Small intestine (tissue), 7 donors: ENCODE measurements around the gene TTC39C. TPM values are rescaled to one million over a fixed set of nuclear protein-coding genes. Genes with fewer than 3 reads are reported as not detected.

Experiments
- DNase-seq, 2 donors: peaks; one replicate each; pipeline versions ENCODE4 v3.0.0 to v3.0.0-alpha.2; 2013
- FAIRE-seq: peaks from 2 replicates; lab custom pipeline; 2012; peaks lifted over from hg19 to GRCh38; lab: Jason Lieb, UNC
- H3K27ac ChIP-seq, 3 donors: one replicate each; pipeline ENCODE4 v1.5.1; 2013; ENCODE audit warnings: low read length in 2 of 3, mild to moderate bottlenecking in 2 of 3, control low read depth in 1 of 3, inconsistent platforms in 1 of 3, low read depth in 1 of 3, moderate library complexity in 1 of 3
- H3K27me3 ChIP-seq, 3 donors: one replicate each; pipeline ENCODE4 v1.6.1; 2013; ENCODE audit warnings: low read length in 3 of 3, inconsistent platforms in 1 of 3; ENCODE audit not compliant: control insufficient read depth in 3 of 3, insufficient read depth in 3 of 3
- H3K36me3 ChIP-seq, 3 donors: one replicate each; pipeline ENCODE4 v1.6.1; 2013; ENCODE audit warnings: low read length in 3 of 3, inconsistent platforms in 1 of 3, low read depth in 1 of 3, mild to moderate bottlenecking in 1 of 3, moderate library complexity in 1 of 3; ENCODE audit not compliant: control insufficient read depth in 3 of 3, insufficient read depth in 2 of 3
- H3K4me1 ChIP-seq, 3 donors: one replicate each; pipeline ENCODE4 v1.6.1; 2013; ENCODE audit warnings: low read length in 2 of 3, inconsistent platforms in 1 of 3, low read depth in 1 of 3, mild to moderate bottlenecking in 1 of 3, moderate library complexity in 1 of 3; ENCODE audit not compliant: control insufficient read depth in 3 of 3, insufficient read depth in 2 of 3
- H3K4me3 ChIP-seq, 3 donors: one replicate each; pipeline ENCODE4 v1.5.1; 2013; ENCODE audit warnings: low read length in 3 of 3, control low read depth in 1 of 3, inconsistent platforms in 1 of 3, low read depth in 1 of 3, mild to moderate bottlenecking in 1 of 3, moderate library complexity in 1 of 3
- H3K9me3 ChIP-seq, 2 donors: one replicate each; pipeline ENCODE4 v1.6.1; 2013; ENCODE audit warnings: low read depth in 1 of 2, low read length in 1 of 2; ENCODE audit not compliant: control insufficient read depth in 2 of 2, insufficient read depth in 1 of 2
- WGBS, 3 donors: extraction: QIAGEN DNeasy Blood & Tissue Kit; methylation state at CpG; one replicate each; pipeline ENCODE4 v1.1.7; 2013; 5-methylcytosine and 5-hydroxymethylcytosine counted together
- polyA plus RNA-seq, 4 donors: library from polyadenylated mRNA; stranded (reverse) in 3 of 4; unstranded in 1 of 4; fragments of 200-250 nt in 3 of 4; fragments of 120-200 nt in 1 of 4; gene quantifications; one replicate each; pipeline versions ENCODE4 v1.2.1 to v1.2.3, GENCODE V29; 2013
- donor health status: healthy with polysubstance abuse.
- donor health status: control.
- donor health status: control.
- donor health status: Bipolar disorder and iron deficiency.
- donor health status: healthy.

The TTC39C gene
- polyA plus RNA-seq, 4 donors = 4.9 to 10.3 (median 8.1) TPM

GRCh38 chr18:24161304-24161703, 146.8 kb downstream of the TTC39C start:
- Histone ChIP-seq H3K27ac (no peak overlapping the region), H3K27me3 (no peaks in the 10 kb centered on the region), H3K36me3 (peaks cover 0 to 18% (median 8%) of the 10 kb centered on the region in 3 donors), H3K9me3 (no peaks in the 10 kb centered on the region), H3K4me1 (no peaks in the 10 kb centered on the region), H3K4me3 (no peak overlapping the region)
- FAIRE-seq = no peak
- DNase-seq = no peak
- WGBS, 3 donors = 76 to 81% (median 79%) methylated on average over 2 of the region's 2 CpGs

DNA sequence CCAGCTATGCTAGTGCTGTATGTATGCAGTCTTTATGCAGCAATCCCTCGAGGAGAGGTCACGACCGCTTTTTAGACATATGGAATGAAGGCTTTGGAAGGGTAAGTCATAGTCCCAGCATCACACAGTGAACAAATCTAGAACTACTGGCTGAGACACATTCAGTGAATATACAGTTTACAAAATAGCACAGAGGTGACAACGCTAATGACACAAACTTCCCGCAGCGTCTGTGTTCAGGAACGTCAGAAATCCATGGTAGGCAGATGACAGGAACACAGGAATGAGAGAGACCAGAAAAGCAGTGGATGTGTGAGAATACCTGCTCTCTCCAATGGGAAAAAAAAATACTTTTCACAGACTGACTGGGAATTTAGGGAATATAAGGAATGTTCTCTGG, 153.9 kb downstream of the TTC39C start:
- FAIRE-seq (no peak), DNase-seq (no peak)
- H3K4me3 ChIP-seq = no peak overlapping the region
- no peaks in the 10 kb centered on the region for H3K9me3 ChIP-seq
- 92 to 95% (median 95%) methylated on average over 7 of the region's 7 CpGs for WGBS, 3 donors
- no peaks in the 10 kb centered on the region for H3K4me1 ChIP-seq
- no peak overlapping the region for H3K27ac ChIP-seq
- H3K36me3 ChIP-seq = peaks cover 5 to 23% (median 7%) of the 10 kb centered on the region in 3 donors
- no peaks in the 10 kb centered on the region for H3K27me3 ChIP-seq

DNA sequence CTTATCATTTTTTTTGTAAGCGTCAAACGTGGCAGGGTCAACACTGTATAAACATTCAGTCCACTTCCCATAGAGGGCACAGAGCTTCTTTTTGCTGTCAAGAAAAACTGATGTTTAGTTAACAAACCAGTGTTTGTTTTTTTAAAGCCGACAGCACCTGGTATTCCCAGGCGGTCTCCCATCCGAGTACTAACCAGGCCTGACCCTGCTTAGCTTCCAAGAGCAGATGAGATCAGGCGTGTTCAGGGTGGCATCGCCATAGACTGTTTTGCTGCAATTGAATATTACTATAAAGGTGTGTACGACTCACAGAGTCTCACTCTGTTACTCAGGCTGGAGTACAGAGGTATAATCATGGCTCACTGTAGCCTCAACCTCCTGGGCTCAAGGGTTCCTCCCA, 155.8 kb downstream of the TTC39C start:
- H3K27ac ChIP-seq = no peak overlapping the region
- H3K4me3 ChIP-seq = no peak overlapping the region
- H3K9me3 ChIP-seq = no peaks in the 10 kb centered on the region
- H3K27me3 ChIP-seq = no peaks in the 10 kb centered on the region
- FAIRE-seq (no peak), DNase-seq (no peak)
- 81 to 90% (median 85%) methylated on average over 8 of the region's 8 CpGs for WGBS, 3 donors
- H3K36me3 ChIP-seq = peaks cover 5 to 20% (median 9%) of the 10 kb centered on the region in 3 donors
- no peaks in the 10 kb centered on the region for H3K4me1 ChIP-seq

GRCh38 chr18:24173997-24174396, 159.4 kb downstream of the TTC39C start:
- DNase-seq (no peak), FAIRE-seq (no peak)
- Histone ChIP-seq H3K27ac (no peak overlapping the region), H3K9me3 (no peaks in the 10 kb centered on the region), H3K36me3 (peaks cover 2 to 10% (median 6%) of the 10 kb centered on the region in 3 donors), H3K4me1 (peaks cover 0 to 4% (median 0%) of the 10 kb centered on the region in 3 donors), H3K27me3 (no peaks in the 10 kb centered on the region), H3K4me3 (no peak overlapping the region)
- 83 to 94% (median 89%) methylated on average over 3 of the region's 3 CpGs for WGBS, 3 donors

DNA sequence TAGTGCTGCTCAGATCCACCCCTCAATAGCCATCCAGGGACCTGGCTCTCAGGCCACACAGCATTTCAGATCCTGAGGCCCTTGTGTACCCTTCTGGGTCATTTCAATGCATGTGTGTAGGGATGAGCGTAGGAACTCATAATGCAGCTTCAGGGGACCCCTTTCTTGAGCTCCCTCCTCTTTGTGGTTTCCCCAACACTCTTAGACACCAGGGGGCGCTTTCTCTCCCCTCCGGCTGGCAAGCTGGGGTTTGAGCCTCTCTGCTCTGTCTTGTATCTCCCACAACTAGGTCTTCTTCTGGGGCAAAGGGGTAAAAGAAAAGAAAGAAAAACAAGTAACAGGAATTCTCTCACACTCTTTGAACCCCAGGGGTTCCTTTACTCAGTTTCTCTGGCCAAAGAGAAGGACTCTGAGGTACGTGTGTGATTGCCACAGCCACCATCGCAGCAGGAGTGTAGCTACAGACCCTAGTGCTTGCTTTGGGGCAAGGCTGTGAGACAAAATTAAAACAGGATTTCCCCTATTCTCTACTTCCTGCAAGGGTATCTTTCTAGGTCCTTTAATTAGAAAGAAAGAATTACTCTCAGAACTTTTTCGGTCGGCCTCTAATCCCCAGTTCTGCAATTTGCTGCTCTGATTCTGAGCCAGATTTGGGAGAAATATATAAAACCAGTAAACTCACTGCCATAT, 162.3 kb downstream of the TTC39C start:
- Histone ChIP-seq H3K27ac (no peak overlapping the region), H3K4me3 (no peak overlapping the region), H3K9me3 (no peaks in the 10 kb centered on the region), H3K36me3 (peaks cover 0 to 9% (median 2%) of the 10 kb centered on the region in 3 donors), H3K27me3 (no peaks in the 10 kb centered on the region), H3K4me1 (peaks cover 0 to 4% (median 0%) of the 10 kb centered on the region in 3 donors)
- no peak for FAIRE-seq
- peak; percentile 64 to 78 for DNase-seq
- WGBS, 3 donors = 61 to 67% (median 65%) methylated on average over 7 of the region's 7 CpGs

DNA sequence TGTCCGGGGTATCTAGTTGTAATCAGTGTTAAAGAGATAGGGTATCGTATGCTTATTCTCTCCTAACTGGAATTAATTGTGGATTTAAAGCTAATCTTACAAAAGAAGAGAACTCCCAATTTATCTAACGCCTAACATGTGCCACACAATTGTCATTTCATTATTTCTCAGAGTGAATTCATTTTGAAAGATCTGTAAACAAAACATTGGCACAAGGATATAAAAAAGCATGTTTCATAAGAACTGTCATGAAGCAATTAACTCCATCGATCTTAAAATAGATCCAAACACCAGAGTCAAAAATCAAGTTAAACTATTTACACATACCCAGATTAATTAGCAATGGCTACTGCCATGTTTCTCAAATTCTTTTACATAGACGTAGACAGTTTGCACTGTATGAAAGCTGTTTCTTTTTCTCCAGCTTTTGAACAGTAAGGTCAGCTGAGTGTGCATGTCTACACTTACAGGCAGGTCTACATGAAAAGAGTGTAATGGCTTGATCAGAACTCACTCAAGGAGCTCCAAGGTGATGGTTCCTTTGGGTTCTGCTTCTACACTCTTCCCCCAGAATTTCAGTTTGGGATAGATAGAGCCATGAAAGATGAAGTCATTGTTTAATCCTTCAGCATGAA, 163.1 kb downstream of the TTC39C start:
- Histone ChIP-seq H3K9me3 (no peaks in the 10 kb centered on the region), H3K4me1 (peaks cover 0 to 4% (median 0%) of the 10 kb centered on the region in 3 donors), H3K27me3 (no peaks in the 10 kb centered on the region), H3K27ac (no peak overlapping the region), H3K36me3 (peaks cover 0 to 9% (median 2%) of the 10 kb centered on the region in 3 donors), H3K4me3 (no peak overlapping the region)
- no peak for FAIRE-seq
- WGBS, 3 donors = 79 to 88% (median 85%) methylated on average over 5 of the region's 5 CpGs
- DNase-seq = no peak

DNA sequence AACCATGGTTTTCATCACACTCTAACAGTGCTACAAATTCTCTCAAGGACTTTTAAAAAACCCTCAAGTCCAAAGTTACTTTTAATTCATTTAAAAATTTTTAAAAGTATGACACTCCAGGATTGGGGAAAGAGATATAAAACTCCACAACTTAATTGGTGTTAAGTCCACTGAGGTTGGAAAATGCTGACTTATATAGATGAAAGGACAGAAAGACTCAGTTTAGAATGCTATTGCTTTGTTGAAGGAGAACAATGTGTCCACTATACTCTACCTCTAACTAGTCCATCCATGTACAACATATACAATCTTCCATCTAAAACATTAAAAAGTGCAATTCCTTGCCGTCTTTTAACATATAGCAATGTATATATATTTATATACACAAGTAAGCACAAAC, 165.5 kb downstream of the TTC39C start:
- 82 to 97% (median 95%) methylated on average over 1 of the region's 1 CpG for WGBS, 3 donors
- FAIRE-seq (no peak), DNase-seq (no peak)
- Histone ChIP-seq H3K36me3 (peaks cover 0 to 7% (median 0%) of the 10 kb centered on the region in 3 donors), H3K4me3 (no peak overlapping the region), H3K27me3 (no peaks in the 10 kb centered on the region), H3K4me1 (peaks cover 0 to 4% (median 0%) of the 10 kb centered on the region in 3 donors), H3K27ac (no peak overlapping the region), H3K9me3 (no peaks in the 10 kb centered on the region)

DNA sequence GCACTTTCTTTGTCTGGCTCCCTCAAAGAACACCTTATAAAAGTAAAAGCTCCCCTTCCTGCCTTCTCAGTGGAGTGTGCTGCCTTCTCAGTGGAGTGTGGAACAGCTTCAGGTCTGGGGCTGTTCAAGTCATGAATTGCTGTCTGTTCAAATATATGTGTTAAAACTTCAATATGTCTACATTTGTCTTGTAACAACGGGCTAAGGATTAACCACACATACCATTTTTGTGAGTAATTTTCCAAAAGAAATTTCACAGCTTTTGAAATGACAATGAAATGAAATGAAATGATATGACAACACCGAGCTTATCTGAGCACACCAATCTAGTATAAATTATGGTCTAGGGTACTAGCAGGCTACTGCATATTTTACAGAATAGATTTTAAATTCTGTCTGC, 167.3 kb downstream of the TTC39C start:
- H3K36me3 ChIP-seq = peaks cover 0 to 11% (median 0%) of the 10 kb centered on the region in 3 donors
- FAIRE-seq = no peak
- H3K9me3 ChIP-seq = no peaks in the 10 kb centered on the region
- no peaks in the 10 kb centered on the region for H3K27me3 ChIP-seq
- no peak overlapping the region for H3K27ac ChIP-seq
- DNase-seq = no peak
- H3K4me3 ChIP-seq = no peak overlapping the region
- peaks cover 0 to 1% (median 0%) of the 10 kb centered on the region in 3 donors for H3K4me1 ChIP-seq
- 62 to 83% (median 79%) methylated on average over 2 of the region's 2 CpGs for WGBS, 3 donors
